OCI-LY3 (cell line): ENCODE measurements around the gene METTL6.
"Not testable (repeated sequence)": the region's sequence is repeated elsewhere in the genome, so short reads cannot be mapped to it uniquely, and the experiment has no call there.

Source experiments
- H2AFZ ChIP-seq: fragments of 200-600, 300-600 bp; shearing (Covaris generic); 2 replicates; pipeline ENCODE4 v1.6.0; 2014; ENCODE audit warnings: antibody characterized with exemption, low read depth, low read length
- H3K27ac ChIP-seq: fragments of 200-600, 300-600 bp; sonication (generic); 2 replicates; pipeline ENCODE4 v1.5.1; 2014; ENCODE audit warnings: mild to moderate bottlenecking, low read length, moderate library complexity, mixed read lengths
- H3K27me3 ChIP-seq: fragments of 200-600, 300-600 bp; sonication (generic); 2 replicates; pipeline ENCODE4 v1.6.1; 2014; ENCODE audit warnings: low read depth, low read length, mixed read lengths
- H3K36me3 ChIP-seq: fragments of 200-600, 300-600 bp; sonication (generic); replicated peaks from 2 replicates; pipeline ENCODE3; 2014; ENCODE audit warnings: low read depth, low read length, mixed read lengths
- H3K4me1 ChIP-seq: fragments of 300-600, 200-600 bp; sonication (generic); 2 replicates; pipeline ENCODE4 v1.6.1; 2014; ENCODE audit warnings: low read length, mixed read lengths
- H3K4me2 ChIP-seq: fragments of 200-600, 300-600 bp; sonication (generic); 2 replicates; pipeline ENCODE4 v1.6.1; 2014; ENCODE audit warnings: low read length, mixed read lengths
- H3K4me3 ChIP-seq: fragments of 300-600, 200-600 bp; sonication (generic); 2 replicates; pipeline ENCODE4 v1.5.1; 2014; ENCODE audit warnings: antibody characterized with exemption, mild to moderate bottlenecking, low read length, moderate library complexity
- H3K79me2 ChIP-seq: fragments of 300-600, 200-600 bp; shearing (Covaris generic); 2 replicates; pipeline ENCODE4 v1.6.1; 2014; ENCODE audit warnings: mild to moderate bottlenecking, low read length, mixed read lengths
- H3K9ac ChIP-seq: fragments of 300-600, 200-600 bp; shearing (Covaris generic); 2 replicates; pipeline ENCODE4 v1.6.0; 2014; ENCODE audit warnings: mild to moderate bottlenecking, low read length, moderate library complexity
- H3K9me3 ChIP-seq: fragments of 200-600, 300-600 bp; shearing (Covaris generic); 2 replicates; pipeline ENCODE4 v1.6.1; 2014; ENCODE audit warnings: low read length, mixed read lengths; ENCODE audit not compliant: insufficient read depth
- H4K20me1 ChIP-seq: fragments of 200-600, 300-600 bp; sonication (generic); 2 replicates; pipeline ENCODE4 v1.6.1; 2016; ENCODE audit warnings: low read length, mixed read lengths; ENCODE audit not compliant: insufficient read depth
- CTCF ChIP-seq: fragments of 200-600, 300-600 bp; sonication (generic); IDR thresholded peaks from 2 replicates; pipeline ENCODE4 v1.5.1; 2014; ENCODE audit warnings: antibody characterized with exemption, low read length, low read depth
- EZH2phosphoT487 ChIP-seq: fragments of 200-600 bp; shearing (Covaris generic); IDR thresholded peaks from 2 replicates; pipeline ENCODE4 v1.6.1; 2018; ENCODE audit warnings: antibody characterized with exemption, mixed run types, low read depth

Gene METTL6

DNA sequence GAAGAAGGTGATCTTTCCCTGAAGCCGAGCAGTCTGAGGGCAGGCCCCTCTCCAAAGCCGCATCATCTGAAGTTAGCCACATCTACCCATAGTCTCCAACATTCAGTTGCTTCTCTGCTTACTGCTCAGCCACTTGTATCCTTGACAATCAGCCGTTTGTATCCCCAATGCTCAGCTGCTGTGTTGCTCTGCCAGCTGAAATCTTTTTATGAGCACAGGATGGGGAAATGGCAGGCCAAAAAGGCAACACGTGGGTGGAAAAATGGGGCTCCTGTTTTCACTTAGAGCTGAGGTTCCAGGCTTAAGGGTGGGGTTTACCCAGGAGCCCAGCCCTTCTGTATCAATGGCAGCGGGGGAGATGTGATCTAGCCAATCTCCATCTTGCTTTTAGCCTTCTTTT, 36.3 kb downstream of the METTL6 start:
- no peak for TF ChIP-seq EZH2phosphoT487
- TF ChIP-seq CTCF, result no peak
- H3K9ac ChIP-seq, result no peak overlapping the region

GRCh38 chr3:15390460-15390859, 36.9 kb downstream of the METTL6 start:
- TF ChIP-seq CTCF (no peak), EZH2phosphoT487 (no peak)
- Histone ChIP-seq H3K9ac (peak overlapping the region; percentile 19; the same call in 1 of the 2 replicates), H2AFZ (peak overlapping the region; percentile 20; the same call in 1 of the 2 replicates), H3K4me3 (no peak overlapping the region), H3K27me3 (no peaks in the 10 kb centered on the region), H3K79me2 (no peaks in the 10 kb centered on the region), H3K36me3 (peaks cover 12% of the 10 kb centered on the region), H4K20me1 (no peaks in the 10 kb centered on the region), H3K4me1 (peaks cover 62% of the 10 kb centered on the region), H3K4me2 (peak overlapping the region; percentile 7), H3K9me3 (peaks cover 12% of the 10 kb centered on the region), H3K27ac (peak overlapping the region; percentile 54; the same call in 1 of the 2 replicates)

More for the DNA sequence above, 36.3 kb downstream of the METTL6 start:
- Histone ChIP-seq H3K27ac (peak overlapping the region; percentile 54), H2AFZ (peak overlapping the region; percentile 20), H3K79me2 (no peaks in the 10 kb centered on the region), H3K36me3 (peaks cover 7% of the 10 kb centered on the region), H3K4me2 (no peak overlapping the region), H3K27me3 (no peaks in the 10 kb centered on the region), H3K4me3 (no peak overlapping the region), H3K4me1 (peaks cover 56% of the 10 kb centered on the region), H4K20me1 (no peaks in the 10 kb centered on the region), H3K9me3 (peaks cover 6% of the 10 kb centered on the region)

- Histone ChIP-seq H3K27ac (peak overlapping the region; percentile 40), H3K36me3 (peaks cover 13% of the 10 kb centered on the region), H3K9me3 (peaks cover 13% of the 10 kb centered on the region), H3K4me1 (peaks cover 81% of the 10 kb centered on the region), H3K9ac (0 out of 2 replicates have a peak overlapping the region, but pooled peaks have one; percentile 5)
- not testable (repeated sequence) for H3K4me3 ChIP-seq, H3K79me2 ChIP-seq, H2AFZ ChIP-seq, H4K20me1 ChIP-seq, H3K4me2 ChIP-seq, H3K27me3 ChIP-seq
Observed at GRCh38 chr3:15388335-15388734, 39.0 kb downstream of the METTL6 start.

DNA sequence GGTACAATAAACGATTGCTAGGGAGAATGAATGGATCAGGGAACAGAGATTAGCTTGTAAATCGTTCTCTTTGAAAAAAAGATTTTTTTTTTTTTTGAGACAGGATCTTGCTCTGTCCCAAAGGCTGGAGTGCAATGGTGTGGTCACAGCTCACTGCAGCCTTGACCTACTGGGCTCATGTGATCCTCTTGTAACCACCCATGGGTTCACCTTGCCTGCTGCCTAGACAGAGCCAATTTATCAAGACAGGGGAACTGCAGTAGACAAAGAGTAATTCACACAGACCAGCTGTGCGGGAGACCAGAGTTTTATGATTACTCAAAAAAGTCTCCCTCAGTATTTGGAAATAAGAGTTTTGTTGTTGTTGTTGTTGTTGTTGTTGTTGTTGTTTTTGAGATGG, 39.6 kb downstream of the METTL6 start:
- no peak overlapping the region for H2AFZ ChIP-seq
- TF ChIP-seq CTCF, result no peak
- TF ChIP-seq EZH2phosphoT487, result no peak
- peak overlapping the region; percentile 36 for H3K27ac ChIP-seq

More for the DNA sequence above, 39.6 kb downstream of the METTL6 start:
- peaks cover 82% of the 10 kb centered on the region for H3K4me1 ChIP-seq
- H3K9me3 ChIP-seq, result peaks cover 13% of the 10 kb centered on the region
- no peaks in the 10 kb centered on the region for H4K20me1 ChIP-seq
- no peaks in the 10 kb centered on the region for H3K79me2 ChIP-seq
- peaks cover 13% of the 10 kb centered on the region for H3K36me3 ChIP-seq
- no peak overlapping the region for H3K4me3 ChIP-seq
- H3K9ac ChIP-seq, result peak overlapping the region; percentile 23; the same call in 1 of the 2 replicates
- no peaks in the 10 kb centered on the region for H3K27me3 ChIP-seq
- peak overlapping the region; percentile 2; the same call in 1 of the 2 replicates for H3K4me2 ChIP-seq
